Neural progenitor cell (in vitro differentiated cells): ENCODE data around the gene TRIM51.

Source experiments
- CTCF ChIP-seq: fragments of 200-600 bp; sonication (generic); IDR thresholded peaks from 2 replicates; pipeline ENCODE4 v1.5.1; 2017; ENCODE audit warnings: antibody characterized with exemption, mild to moderate bottlenecking
- EZH2 ChIP-seq: fragments of 200-600 bp; sonication (generic); IDR thresholded peaks from 2 replicates; pipeline ENCODE4 v1.6.1; 2017; ENCODE audit warnings: antibody characterized with exemption, mild to moderate bottlenecking, moderate library complexity

DNA sequence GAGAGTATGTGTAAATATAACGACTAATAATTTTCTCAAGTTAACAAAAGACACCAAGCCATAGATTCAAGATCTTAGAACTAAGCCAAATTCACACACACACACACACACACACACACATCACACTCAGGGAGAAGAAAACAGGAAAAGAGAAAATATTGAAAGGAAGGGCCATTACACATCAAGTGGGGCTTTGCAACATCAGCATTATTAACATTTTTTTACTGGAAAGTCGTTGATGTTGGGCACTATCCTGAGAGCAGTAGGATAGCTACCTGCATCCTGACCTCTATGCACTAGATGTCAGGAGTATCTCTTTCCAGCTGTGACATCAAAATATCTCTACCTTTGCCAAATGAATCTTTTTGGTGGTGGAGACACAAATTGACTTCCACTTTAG lies 35.6 kb upstream of the TRIM51 start:
- no peak for TF ChIP-seq CTCF
- no peak for TF ChIP-seq EZH2
